Heart left ventricle (tissue), 13 donors: ENCODE data around the gene NARS2.

ENCODE experiments used
- CTCF ChIP-seq, 12 donors: fragments of 200-600 bp; sonication (generic) in 4 of 12; IDR thresholded peaks; one replicate each; pipeline versions ENCODE4 v1.5.0 to v1.8.0; 2018 to 2022; ENCODE audit warnings: antibody characterized with exemption in 12 of 12, mild to moderate bottlenecking in 5 of 12
- POLR2A ChIP-seq, 2 donors: fragments of 450-650 bp; IDR thresholded peaks; one replicate each; pipeline ENCODE4 v1.6.1; 2017; ENCODE audit warnings: antibody characterized with exemption in 2 of 2, mild to moderate bottlenecking in 2 of 2, moderate library complexity in 2 of 2
- donor health status: ischemic (EF 13 %, LVEDD 7.1; RV severe dilation, severe dysfunction).
- donor health status: DM: no; HTN: yes; CAD: no.
- donor health status: DM: no; HTN: no; CAD: no.
- donor health status: ischemic (EF 25% LVEDD 6.9; RV normal size, moderate dysfunction).
- donor health status: ischemic (EF 25% LVEDD 5.7; RV mildly dilated, moderate dysfunction).
- donor health status: ischemic (EF 35%, LVEDD 5.7; RV mildly dilated, moderate dysfunction).
- donor health status: nonischemic (EF 11% LVEDD 7.7; RV severe dilation, severe dysfunction).
- donor health status: DM: yes; HTN: yes; CAD: no.
- donor health status: PGD.
- donor health status: ischemic (EF 29% LVEDD 5.4; RV normal size, mild dysfunction).
- donor health status: nonischemic (EF 23%, LVEDD 6.1; RV moderate dilation, normal function).

GRCh38 chr11:78504181-78504580 is 70.5 kb downstream of the NARS2 start:
- TF ChIP-seq POLR2A (IDR thresholded peaks at IDR 0.05) (no peak), CTCF (IDR thresholded peaks at IDR 0.05) (no peak)
